Loucy (cell line): ENCODE data around the gene FADD.

Source experiments
- EZH2phosphoT487 ChIP-seq: fragments of 200-600 bp; IDR thresholded peaks from 2 replicates; pipeline ENCODE4 v1.6.1; 2018; ENCODE audit warnings: antibody characterized with exemption, mild to moderate bottlenecking, moderate library complexity, borderline replicate concordance
- TF ChIP-seq, protein P1 (sequence below): fragments of 200-600 bp; sonication (generic); conservative IDR thresholded peaks from 2 replicates; pipeline ENCODE4 v1.5.1; 2014; ENCODE audit warnings: mild to moderate bottlenecking, antibody characterized with exemption, low read length

DNA sequence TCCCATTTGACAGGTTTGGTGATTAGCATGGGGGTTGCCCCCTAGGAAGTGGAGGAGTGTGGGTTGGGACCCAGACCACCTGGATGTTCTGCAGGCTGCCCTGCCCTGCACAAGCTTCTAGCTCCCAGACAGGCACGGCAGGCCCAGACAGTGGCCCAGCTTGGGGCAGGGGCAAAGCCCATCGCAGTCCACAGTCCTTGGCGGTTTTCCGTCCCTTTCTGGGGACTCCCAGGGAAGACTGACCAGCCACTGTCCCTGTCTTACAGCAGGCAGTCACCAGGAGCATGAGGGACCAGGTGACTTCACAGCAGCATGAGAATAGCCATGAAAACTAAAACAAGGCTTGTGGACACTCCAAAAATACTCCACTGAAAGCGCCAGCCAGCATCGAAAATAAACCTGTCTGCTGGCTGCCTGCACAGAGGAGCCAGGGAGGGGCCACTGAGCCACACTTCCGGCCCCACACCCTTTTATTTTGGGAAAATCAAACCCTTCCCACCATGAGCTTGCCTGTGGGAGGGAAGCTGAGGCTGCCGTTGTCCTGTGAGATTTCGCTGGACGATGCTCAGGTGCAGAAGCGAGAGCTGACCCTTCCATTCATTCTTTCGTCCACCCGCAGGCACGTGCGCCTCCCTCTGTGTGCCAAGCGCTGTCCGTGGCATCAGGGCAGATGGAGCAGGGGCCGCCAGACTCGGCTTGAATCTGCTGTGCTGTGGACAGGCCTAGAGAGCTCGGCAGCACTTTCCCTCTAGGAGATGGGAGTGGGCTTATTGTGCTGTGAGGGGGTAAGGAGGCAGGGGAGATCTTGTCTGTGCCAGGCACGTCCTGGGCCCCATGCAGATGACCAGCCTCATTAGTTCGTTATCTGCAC is 28.0 kb downstream of the FADD start:
- TF ChIP-seq, protein P1, sequence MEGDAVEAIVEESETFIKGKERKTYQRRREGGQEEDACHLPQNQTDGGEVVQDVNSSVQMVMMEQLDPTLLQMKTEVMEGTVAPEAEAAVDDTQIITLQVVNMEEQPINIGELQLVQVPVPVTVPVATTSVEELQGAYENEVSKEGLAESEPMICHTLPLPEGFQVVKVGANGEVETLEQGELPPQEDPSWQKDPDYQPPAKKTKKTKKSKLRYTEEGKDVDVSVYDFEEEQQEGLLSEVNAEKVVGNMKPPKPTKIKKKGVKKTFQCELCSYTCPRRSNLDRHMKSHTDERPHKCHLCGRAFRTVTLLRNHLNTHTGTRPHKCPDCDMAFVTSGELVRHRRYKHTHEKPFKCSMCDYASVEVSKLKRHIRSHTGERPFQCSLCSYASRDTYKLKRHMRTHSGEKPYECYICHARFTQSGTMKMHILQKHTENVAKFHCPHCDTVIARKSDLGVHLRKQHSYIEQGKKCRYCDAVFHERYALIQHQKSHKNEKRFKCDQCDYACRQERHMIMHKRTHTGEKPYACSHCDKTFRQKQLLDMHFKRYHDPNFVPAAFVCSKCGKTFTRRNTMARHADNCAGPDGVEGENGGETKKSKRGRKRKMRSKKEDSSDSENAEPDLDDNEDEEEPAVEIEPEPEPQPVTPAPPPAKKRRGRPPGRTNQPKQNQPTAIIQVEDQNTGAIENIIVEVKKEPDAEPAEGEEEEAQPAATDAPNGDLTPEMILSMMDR = no peak
- TF ChIP-seq EZH2phosphoT487 = no peak
